ENCODE data around the gene TBC1D22A. TPM values are rescaled to one million over a fixed set of nuclear protein-coding genes. Genes with fewer than 3 reads are reported as not detected.

Gene TBC1D22A
- total RNA-seq, 1 donor from 2014 or later: 28.9 TPM

DNA sequence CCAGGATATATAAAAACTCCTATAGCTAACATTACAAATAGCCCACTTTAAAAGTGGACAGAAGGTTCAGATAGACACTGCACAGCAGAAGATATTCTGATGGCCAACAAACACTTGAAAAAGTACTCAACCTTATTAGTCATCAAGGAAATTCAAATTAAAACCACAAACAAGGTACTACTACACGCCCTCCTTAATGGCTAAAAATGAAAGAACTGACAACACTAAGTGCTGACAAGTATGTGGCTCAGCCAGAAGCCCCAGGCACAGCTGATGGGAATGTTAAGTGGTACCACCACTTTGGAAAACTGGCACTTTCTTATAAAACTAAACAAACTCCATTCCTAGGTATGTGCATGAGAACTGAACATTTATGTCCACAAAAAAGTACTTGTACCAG is 320.1 kb downstream of the TBC1D22A start:
- Mint-ChIP-seq H3K4me1 (ENCODE audit: unreplicated experiment) (no peaks in the 10 kb centered on the region), H3K27ac (ENCODE audit: unreplicated experiment) (no peak overlapping the region), H3K36me3 (ENCODE audit: unreplicated experiment) (peaks cover 3% of the 10 kb centered on the region), H3K4me3 (ENCODE audit: unreplicated experiment) (no peak overlapping the region), H3K27me3 (ENCODE audit: unreplicated experiment) (no peaks in the 10 kb centered on the region), H3K9me3 (ENCODE audit: unreplicated experiment) (peaks cover 21% of the 10 kb centered on the region)
- TF ChIP-seq, protein P1, sequence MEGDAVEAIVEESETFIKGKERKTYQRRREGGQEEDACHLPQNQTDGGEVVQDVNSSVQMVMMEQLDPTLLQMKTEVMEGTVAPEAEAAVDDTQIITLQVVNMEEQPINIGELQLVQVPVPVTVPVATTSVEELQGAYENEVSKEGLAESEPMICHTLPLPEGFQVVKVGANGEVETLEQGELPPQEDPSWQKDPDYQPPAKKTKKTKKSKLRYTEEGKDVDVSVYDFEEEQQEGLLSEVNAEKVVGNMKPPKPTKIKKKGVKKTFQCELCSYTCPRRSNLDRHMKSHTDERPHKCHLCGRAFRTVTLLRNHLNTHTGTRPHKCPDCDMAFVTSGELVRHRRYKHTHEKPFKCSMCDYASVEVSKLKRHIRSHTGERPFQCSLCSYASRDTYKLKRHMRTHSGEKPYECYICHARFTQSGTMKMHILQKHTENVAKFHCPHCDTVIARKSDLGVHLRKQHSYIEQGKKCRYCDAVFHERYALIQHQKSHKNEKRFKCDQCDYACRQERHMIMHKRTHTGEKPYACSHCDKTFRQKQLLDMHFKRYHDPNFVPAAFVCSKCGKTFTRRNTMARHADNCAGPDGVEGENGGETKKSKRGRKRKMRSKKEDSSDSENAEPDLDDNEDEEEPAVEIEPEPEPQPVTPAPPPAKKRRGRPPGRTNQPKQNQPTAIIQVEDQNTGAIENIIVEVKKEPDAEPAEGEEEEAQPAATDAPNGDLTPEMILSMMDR (IDR thresholded peaks at IDR 0.05): no peak
- DNase-seq (ENCODE audit: extremely low spot score, unreplicated experiment): no peak

DNA sequence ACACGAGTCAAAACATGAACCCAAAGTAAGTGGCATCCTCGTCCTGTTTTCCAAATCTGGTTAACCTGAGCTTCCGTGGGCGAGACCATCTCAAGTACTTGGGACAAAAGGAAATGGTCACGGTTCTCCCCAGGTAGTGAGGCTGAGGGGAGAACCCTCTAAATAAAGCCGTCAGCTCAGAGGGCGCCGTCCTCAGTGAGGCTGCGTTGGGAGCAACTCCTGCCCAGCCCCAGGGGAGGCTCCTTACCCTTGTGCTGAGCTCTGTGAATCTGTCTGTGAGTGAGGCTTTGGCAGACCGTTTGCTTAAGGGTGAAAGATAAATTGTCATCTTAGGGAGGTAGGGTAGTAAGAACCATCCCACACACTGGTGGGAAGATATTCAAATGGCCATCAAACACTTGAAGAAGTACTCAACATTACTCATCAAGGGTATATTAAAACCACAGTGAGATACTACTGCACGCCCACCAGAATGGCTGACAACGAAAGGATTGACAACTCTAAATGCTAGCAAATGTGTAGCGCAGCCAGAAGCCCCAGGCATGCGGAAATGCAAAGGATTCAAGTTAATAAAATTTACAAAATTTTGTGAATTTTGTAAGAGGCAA is 321.0 kb downstream of the TBC1D22A start:
- TF ChIP-seq, protein P1 (IDR thresholded peaks at IDR 0.05): no peak
- peak; percentile 76 for DNase-seq (ENCODE audit: extremely low spot score, unreplicated experiment)
- Mint-ChIP-seq H3K4me3 (ENCODE audit: unreplicated experiment) (no peak overlapping the region), H3K27me3 (ENCODE audit: unreplicated experiment) (no peaks in the 10 kb centered on the region), H3K9me3 (ENCODE audit: unreplicated experiment) (peaks cover 21% of the 10 kb centered on the region), H3K27ac (ENCODE audit: unreplicated experiment) (no peak overlapping the region), H3K4me1 (ENCODE audit: unreplicated experiment) (no peaks in the 10 kb centered on the region), H3K36me3 (ENCODE audit: unreplicated experiment) (peaks cover 3% of the 10 kb centered on the region)

DNA sequence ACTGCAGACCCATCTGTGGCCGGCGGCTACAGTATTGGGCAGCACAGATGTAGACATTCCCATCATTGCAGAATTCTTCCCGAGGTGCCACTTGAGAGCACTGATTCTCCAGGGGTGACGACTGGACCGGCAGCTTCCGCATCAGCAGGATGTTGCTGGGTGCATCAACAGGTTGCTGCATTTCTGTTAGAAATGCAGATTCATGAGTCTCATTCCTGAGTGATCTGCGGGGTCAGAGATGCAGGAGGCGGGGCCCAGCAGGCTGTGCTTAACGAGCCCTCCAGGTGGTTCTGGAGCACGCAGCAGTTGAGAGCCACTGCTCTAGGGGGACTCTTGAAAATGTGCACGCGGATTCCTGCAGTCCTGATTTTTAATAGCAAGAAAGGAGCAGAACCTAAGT is 321.8 kb downstream of the TBC1D22A start:
- peaks cover 19% of the 10 kb centered on the region for H3K9me3 Mint-ChIP-seq (ENCODE audit: unreplicated experiment)
- H3K27ac Mint-ChIP-seq (ENCODE audit: unreplicated experiment): no peak overlapping the region
- no peak overlapping the region for H3K4me3 Mint-ChIP-seq (ENCODE audit: unreplicated experiment)
- DNase-seq (ENCODE audit: extremely low spot score, unreplicated experiment): peak; percentile 56
- H3K36me3 Mint-ChIP-seq (ENCODE audit: unreplicated experiment): peaks cover 3% of the 10 kb centered on the region
- TF ChIP-seq, protein P1 (IDR thresholded peaks at IDR 0.05): no peak
- no peaks in the 10 kb centered on the region for H3K4me1 Mint-ChIP-seq (ENCODE audit: unreplicated experiment)
- no peaks in the 10 kb centered on the region for H3K27me3 Mint-ChIP-seq (ENCODE audit: unreplicated experiment)

DNA sequence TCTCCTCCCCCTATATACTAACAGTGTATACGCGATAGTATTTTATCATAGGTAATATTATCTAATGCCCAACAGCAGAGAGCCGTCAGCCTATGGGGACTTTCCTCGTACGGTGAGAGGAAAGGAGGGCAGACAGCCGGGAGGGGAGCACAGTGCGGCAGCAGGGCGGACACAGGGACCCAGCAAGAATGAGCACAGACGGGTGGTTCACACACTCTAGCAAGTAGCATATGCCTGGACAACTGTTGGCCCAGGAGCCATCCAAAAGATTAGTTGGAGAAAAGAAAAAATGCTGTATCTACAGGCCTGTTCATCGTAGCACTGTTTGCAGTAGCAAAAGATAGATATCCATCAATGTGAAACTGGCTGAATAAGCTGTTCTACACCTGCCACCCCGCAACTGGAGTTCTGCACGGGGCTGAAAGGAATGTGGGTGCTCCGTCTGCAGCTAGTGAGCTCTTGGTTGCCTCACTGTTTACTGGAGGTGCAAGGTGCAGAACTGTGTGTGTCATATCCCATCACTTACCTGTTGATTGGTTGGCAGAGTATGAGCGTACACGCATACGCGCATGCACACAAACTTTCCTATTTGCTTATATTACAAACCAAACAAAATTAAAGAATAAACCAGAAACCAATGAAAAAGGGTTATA is 324.3 kb downstream of the TBC1D22A start:
- peaks cover 4% of the 10 kb centered on the region for H3K9me3 Mint-ChIP-seq (ENCODE audit: unreplicated experiment)
- H3K4me1 Mint-ChIP-seq (ENCODE audit: unreplicated experiment): no peaks in the 10 kb centered on the region
- no peak overlapping the region for H3K27ac Mint-ChIP-seq (ENCODE audit: unreplicated experiment)
- TF ChIP-seq, protein P1 (IDR thresholded peaks at IDR 0.05): no peak
- no peaks in the 10 kb centered on the region for H3K27me3 Mint-ChIP-seq (ENCODE audit: unreplicated experiment)
- H3K36me3 Mint-ChIP-seq (ENCODE audit: unreplicated experiment): peaks cover 2% of the 10 kb centered on the region
- no peak overlapping the region for H3K4me3 Mint-ChIP-seq (ENCODE audit: unreplicated experiment)
- DNase-seq (ENCODE audit: extremely low spot score, unreplicated experiment): peak; percentile 64

DNA sequence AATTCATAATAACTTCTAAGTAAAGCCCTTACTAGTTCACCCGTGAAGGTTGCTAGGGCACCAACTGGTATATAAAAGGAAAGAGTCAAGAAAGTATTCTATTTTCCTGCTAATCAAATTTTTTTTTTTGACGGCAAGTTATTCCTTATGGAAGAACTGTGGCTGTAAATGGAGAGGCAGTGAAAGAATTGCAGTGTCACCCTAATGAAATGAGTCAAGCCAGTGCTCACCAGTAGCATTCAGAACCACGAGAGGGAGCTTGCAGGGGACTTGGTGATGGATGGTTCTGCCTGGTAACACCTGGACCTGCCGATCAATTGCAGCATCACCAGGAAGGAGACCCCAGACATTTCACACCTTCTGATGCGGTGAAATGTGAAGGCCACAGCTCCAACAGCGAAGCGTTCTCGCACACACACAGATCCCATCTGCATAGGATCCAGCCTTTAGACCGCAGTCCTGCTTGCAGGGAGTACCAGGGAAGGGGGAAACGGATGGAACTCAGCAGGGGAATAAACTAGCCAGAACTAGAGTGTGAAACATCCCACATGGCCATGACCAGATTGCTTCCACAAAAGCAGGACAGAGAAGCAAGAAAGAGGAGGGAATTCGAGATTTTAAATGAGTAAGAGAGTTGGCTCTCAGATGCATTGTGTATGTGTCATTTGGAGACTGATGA is 326.2 kb downstream of the TBC1D22A start:
- peaks cover 12% of the 10 kb centered on the region for H3K4me1 Mint-ChIP-seq (ENCODE audit: unreplicated experiment)
- no peak overlapping the region for H3K27ac Mint-ChIP-seq (ENCODE audit: unreplicated experiment)
- H3K27me3 Mint-ChIP-seq (ENCODE audit: unreplicated experiment): no peaks in the 10 kb centered on the region
- H3K9me3 Mint-ChIP-seq (ENCODE audit: unreplicated experiment): peaks cover under 1% of the 10 kb centered on the region
- peak; percentile 63 for DNase-seq (ENCODE audit: extremely low spot score, unreplicated experiment)
- H3K36me3 Mint-ChIP-seq (ENCODE audit: unreplicated experiment): no peaks in the 10 kb centered on the region
- TF ChIP-seq, protein P1 (IDR thresholded peaks at IDR 0.05): no peak
- no peak overlapping the region for H3K4me3 Mint-ChIP-seq (ENCODE audit: unreplicated experiment)

All from osteocyte (in vitro differentiated cells).